RWPE2 (cell line): ENCODE results near the gene LHX5.

ENCODE experiments used
- ATAC-seq: fragments of 200-7000 bp; cut with Tn5 transposase; 3 replicates; pipeline ENCODE4 v1.9.1; 2021; ENCODE audit warnings: low read depth
- DNase-seq: peaks from one replicate; pipeline ENCODE4 v3.0.0-alpha.2; 2020; ENCODE audit warnings: low spot score
- H3K27ac ChIP-seq: fragments of 450-650 bp; 2 replicates; pipeline ENCODE4 v1.5.1; 2017; ENCODE audit warnings: mild to moderate bottlenecking; ENCODE audit not compliant: poor library complexity, severe bottlenecking
- H3K27me3 ChIP-seq: fragments of 250-450 bp; sonication (Bioruptor Pico); 2 replicates; pipeline ENCODE4 v1.5.1; 2021; ENCODE audit warnings: mild to moderate bottlenecking, moderate library complexity; ENCODE audit not compliant: insufficient read depth, poor library complexity, severe bottlenecking
- H3K36me3 ChIP-seq: fragments of 250-450 bp; sonication (Bioruptor Pico); 2 replicates; pipeline ENCODE4 v1.5.1; 2020; ENCODE audit warnings: low read depth, mild to moderate bottlenecking, moderate library complexity
- H3K4me1 ChIP-seq: fragments of 250-450 bp; sonication (Bioruptor Pico); 2 replicates; pipeline ENCODE4 v1.5.1; 2021; ENCODE audit warnings: mild to moderate bottlenecking, moderate library complexity; ENCODE audit not compliant: insufficient read depth, poor library complexity, severe bottlenecking
- H3K4me3 ChIP-seq: fragments of 250-450 bp; sonication (Bioruptor Pico); 2 replicates; pipeline ENCODE4 v1.5.1; 2021; ENCODE audit warnings: mild to moderate bottlenecking, moderate library complexity; ENCODE audit not compliant: severe bottlenecking
- H3K9me3 ChIP-seq: fragments of 250-450 bp; sonication (Bioruptor Pico); 2 replicates; pipeline ENCODE4 v1.5.1; 2021; ENCODE audit warnings: mild to moderate bottlenecking, moderate library complexity; ENCODE audit not compliant: severe bottlenecking
- CTCF ChIP-seq: fragments of 450-650 bp; IDR thresholded peaks from one replicate; pipeline ENCODE4 v1.5.1; 2017; ENCODE audit warnings: mild to moderate bottlenecking, moderate library complexity; ENCODE audit not compliant: poor library complexity, severe bottlenecking

Gene LHX5

DNA sequence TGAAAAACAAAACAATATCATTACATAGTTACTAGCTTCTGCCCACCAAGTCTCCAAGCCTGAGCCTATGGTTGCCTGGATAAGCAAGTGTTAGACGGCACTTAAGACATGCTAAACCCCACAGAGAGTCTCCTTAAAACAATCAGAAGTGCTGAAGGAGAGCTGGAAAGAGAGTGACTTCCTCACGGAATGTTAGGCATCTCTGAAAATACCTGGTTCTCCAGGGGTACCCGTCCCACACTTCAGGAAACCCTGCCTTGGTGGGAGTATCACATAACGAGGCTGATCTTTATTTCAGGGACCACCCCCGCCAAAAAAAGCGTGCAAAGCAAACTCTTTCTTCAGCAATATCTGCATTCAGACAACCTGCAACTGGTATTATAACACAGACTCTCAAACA is 18.3 kb downstream of the LHX5 start:
- no peaks in the 10 kb centered on the region for H3K27me3 ChIP-seq
- H3K9me3 ChIP-seq: no peaks in the 10 kb centered on the region
- DNase-seq: no peak
- ATAC-seq: no peak
- no peak overlapping the region for H3K27ac ChIP-seq
- no peak overlapping the region for H3K4me3 ChIP-seq
- H3K4me1 ChIP-seq: no peaks in the 10 kb centered on the region
- no peaks in the 10 kb centered on the region for H3K36me3 ChIP-seq
- no peak for TF ChIP-seq CTCF

DNA sequence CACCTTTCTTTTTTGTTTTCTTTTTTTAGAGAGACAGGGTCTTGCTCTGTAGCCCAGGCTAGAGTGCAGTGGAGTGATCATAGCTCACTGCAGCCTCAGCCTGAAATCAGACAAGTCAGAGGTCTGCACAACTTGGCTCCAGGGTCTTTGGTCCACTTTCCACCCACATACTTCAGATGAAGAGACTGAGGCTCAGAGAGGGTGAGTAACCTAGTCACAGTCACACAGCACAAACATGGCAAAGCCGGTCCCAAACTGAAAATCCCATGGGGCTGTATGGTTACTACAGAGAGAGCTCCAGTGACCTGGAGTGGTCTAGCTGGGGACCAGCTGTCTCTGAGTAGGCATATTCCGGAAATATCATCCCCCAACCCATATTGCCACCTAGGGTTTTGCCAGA is 19.2 kb downstream of the LHX5 start:
- Histone ChIP-seq H3K4me1 (no peaks in the 10 kb centered on the region), H3K9me3 (no peaks in the 10 kb centered on the region), H3K4me3 (no peak overlapping the region), H3K36me3 (no peaks in the 10 kb centered on the region), H3K27ac (no peak overlapping the region), H3K27me3 (no peaks in the 10 kb centered on the region)
- no peak for TF ChIP-seq CTCF
- ATAC-seq (no peak), DNase-seq (no peak)

DNA sequence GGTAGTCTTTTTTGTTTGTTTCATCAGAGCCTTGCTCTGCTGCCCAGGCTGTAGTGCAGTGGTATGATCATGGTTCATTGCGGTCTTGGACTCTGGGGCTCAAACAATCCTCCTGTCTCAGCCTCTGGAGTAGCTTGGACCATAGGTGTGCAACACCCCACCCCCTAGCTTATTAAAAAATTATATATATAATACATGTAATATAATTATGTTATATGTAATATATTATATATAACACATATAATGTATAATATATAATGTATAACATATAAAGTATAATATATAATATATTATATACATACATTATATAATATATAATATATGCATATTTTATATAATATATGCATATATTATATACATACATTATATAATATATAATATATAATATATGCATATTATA is 21.8 kb downstream of the LHX5 start:
- no peaks in the 10 kb centered on the region for H3K27me3 ChIP-seq
- ATAC-seq (no peak), DNase-seq (no peak)
- no peak for TF ChIP-seq CTCF
- H3K4me1 ChIP-seq: no peaks in the 10 kb centered on the region
- H3K4me3 ChIP-seq: no peak overlapping the region
- no peak overlapping the region for H3K27ac ChIP-seq
- H3K36me3 ChIP-seq: no peaks in the 10 kb centered on the region
- no peaks in the 10 kb centered on the region for H3K9me3 ChIP-seq

- ATAC-seq: no peak
- Histone ChIP-seq H3K27ac (no peak overlapping the region), H3K4me1 (no peaks in the 10 kb centered on the region), H3K27me3 (no peaks in the 10 kb centered on the region), H3K36me3 (no peaks in the 10 kb centered on the region), H3K4me3 (no peak overlapping the region), H3K9me3 (no peaks in the 10 kb centered on the region)
- no peak for TF ChIP-seq CTCF
- no peak for DNase-seq
Observed at GRCh38 chr12:113449299-113449698, 22.4 kb downstream of the LHX5 start.

DNA sequence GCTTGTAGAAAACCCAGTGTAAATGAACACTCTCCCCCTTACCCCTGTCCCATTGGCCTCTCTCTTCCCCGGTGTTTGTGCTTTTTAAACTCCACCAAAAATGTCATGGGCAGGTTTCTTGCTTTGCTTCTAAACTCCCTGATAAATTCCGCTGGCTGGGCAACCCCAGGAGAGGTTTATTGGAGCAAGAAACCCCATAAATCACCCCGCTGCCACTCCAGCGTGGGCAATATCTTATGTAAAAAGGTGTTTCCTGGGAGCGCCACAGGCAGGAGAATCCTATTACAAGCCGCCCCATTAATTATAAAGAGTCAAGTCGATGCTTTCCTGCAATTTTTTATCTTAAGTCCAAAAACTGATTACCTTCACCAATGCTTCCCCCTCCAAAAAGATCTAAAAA is 22.8 kb downstream of the LHX5 start:
- H3K27ac ChIP-seq: no peak overlapping the region
- no peaks in the 10 kb centered on the region for H3K36me3 ChIP-seq
- H3K4me3 ChIP-seq: no peak overlapping the region
- DNase-seq: no peak
- H3K27me3 ChIP-seq: no peaks in the 10 kb centered on the region
- no peak for TF ChIP-seq CTCF
- no peaks in the 10 kb centered on the region for H3K4me1 ChIP-seq
- ATAC-seq: 0 out of 3 replicates have a peak, but pooled peaks have one; percentile 27
- H3K9me3 ChIP-seq: no peaks in the 10 kb centered on the region
